Measurements from ENCODE around the gene SLC22A13.

GRCh38 chr3:38247366-38248035 lies 18.1 kb upstream of the SLC22A13 start:
- TF ChIP-seq, protein P1, sequence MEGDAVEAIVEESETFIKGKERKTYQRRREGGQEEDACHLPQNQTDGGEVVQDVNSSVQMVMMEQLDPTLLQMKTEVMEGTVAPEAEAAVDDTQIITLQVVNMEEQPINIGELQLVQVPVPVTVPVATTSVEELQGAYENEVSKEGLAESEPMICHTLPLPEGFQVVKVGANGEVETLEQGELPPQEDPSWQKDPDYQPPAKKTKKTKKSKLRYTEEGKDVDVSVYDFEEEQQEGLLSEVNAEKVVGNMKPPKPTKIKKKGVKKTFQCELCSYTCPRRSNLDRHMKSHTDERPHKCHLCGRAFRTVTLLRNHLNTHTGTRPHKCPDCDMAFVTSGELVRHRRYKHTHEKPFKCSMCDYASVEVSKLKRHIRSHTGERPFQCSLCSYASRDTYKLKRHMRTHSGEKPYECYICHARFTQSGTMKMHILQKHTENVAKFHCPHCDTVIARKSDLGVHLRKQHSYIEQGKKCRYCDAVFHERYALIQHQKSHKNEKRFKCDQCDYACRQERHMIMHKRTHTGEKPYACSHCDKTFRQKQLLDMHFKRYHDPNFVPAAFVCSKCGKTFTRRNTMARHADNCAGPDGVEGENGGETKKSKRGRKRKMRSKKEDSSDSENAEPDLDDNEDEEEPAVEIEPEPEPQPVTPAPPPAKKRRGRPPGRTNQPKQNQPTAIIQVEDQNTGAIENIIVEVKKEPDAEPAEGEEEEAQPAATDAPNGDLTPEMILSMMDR (IDR thresholded peaks at IDR 0.05): no peak
- TF ChIP-seq POLR2A (IDR thresholded peaks at IDR 0.05): no peak

Measured in testis (tissue), 2 donors.